Measurements from ENCODE around the gene CDC20B.
A peak's percentile ranks its signal among the peaks of the same experiment; 100 is the strongest.

Gene CDC20B

GRCh38 chr5:55205001-55205400, 32.0 kb upstream of the CDC20B start:
- no peak for DNase-seq (ENCODE audit: low read depth)
- TF ChIP-seq CTCF (IDR thresholded peaks at IDR 0.05; ENCODE audit: low read depth, low read length, missing control alignments): no peak
- no peak overlapping the region for H3K4me3 ChIP-seq (ENCODE audit: low read depth, low read length)

GRCh38 chr5:55191165-55191564, 18.2 kb upstream of the CDC20B start:
- no peak for DNase-seq (ENCODE audit: low read depth)
- no peak overlapping the region for H3K4me3 ChIP-seq (ENCODE audit: low read depth, low read length)
- no peak for TF ChIP-seq CTCF (IDR thresholded peaks at IDR 0.05; ENCODE audit: low read depth, low read length, missing control alignments)

- H3K4me3 ChIP-seq (ENCODE audit: low read depth, low read length): no peak overlapping the region
- no peak for DNase-seq (ENCODE audit: low read depth)
- no peak for TF ChIP-seq CTCF (IDR thresholded peaks at IDR 0.05; ENCODE audit: low read depth, low read length, missing control alignments)
Measured at GRCh38 chr5:55188656-55189540, 15.9 kb upstream of the CDC20B start.

- TF ChIP-seq CTCF (IDR thresholded peaks at IDR 0.05; ENCODE audit: low read depth, low read length, missing control alignments): peak; percentile 15
- no peak overlapping the region for H3K4me3 ChIP-seq (ENCODE audit: low read depth, low read length)
- DNase-seq (ENCODE audit: low read depth): no peak
Measured at GRCh38 chr5:55187370-55187769, 14.4 kb upstream of the CDC20B start.

GRCh38 chr5:55180016-55180415, 7.0 kb upstream of the CDC20B start:
- no peak for DNase-seq (ENCODE audit: low read depth)
- TF ChIP-seq CTCF (IDR thresholded peaks at IDR 0.05; ENCODE audit: low read depth, low read length, missing control alignments): no peak
- H3K4me3 ChIP-seq (ENCODE audit: low read depth, low read length): no peak overlapping the region

GRCh38 chr5:55177078-55177477, 4.1 kb upstream of the CDC20B start:
- DNase-seq (ENCODE audit: low read depth): no peak
- H3K4me3 ChIP-seq (ENCODE audit: low read depth, low read length): no peak overlapping the region

More at GRCh38 chr5:55177078-55177477, 4.1 kb upstream of the CDC20B start:
- no peak for TF ChIP-seq CTCF (IDR thresholded peaks at IDR 0.05; ENCODE audit: low read depth, low read length, missing control alignments)

Measured in GM12864 (cell line).